ENCODE measurements around the gene CDKAL1.
"Not testable (repeated sequence)": the region's sequence is repeated elsewhere in the genome, so short reads cannot be mapped to it uniquely, and the experiment has no call there.

GRCh38 chr6:20594299-20594853 lies 60.1 kb downstream of the CDKAL1 start:
- not testable (repeated sequence) for TF ChIP-seq ARNTL (CRISPR knock-in tag; IDR thresholded peaks at IDR 0.05; ENCODE audit: borderline replicate concordance, low read depth); BACH2 (CRISPR knock-in tag; IDR thresholded peaks at IDR 0.05; ENCODE audit: borderline replicate concordance); ZNF565 (CRISPR knock-in tag; conservative IDR thresholded peaks at IDR 0.05; ENCODE audit: low read depth); ZFP3 (CRISPR knock-in tag; IDR thresholded peaks at IDR 0.05); CREB5 (CRISPR knock-in tag; IDR thresholded peaks at IDR 0.05; ENCODE audit: low read depth); ESRRG (CRISPR knock-in tag; IDR thresholded peaks at IDR 0.05); TCF4 (CRISPR knock-in tag; IDR thresholded peaks at IDR 0.05; ENCODE audit: borderline replicate concordance); ZNF8 (CRISPR knock-in tag; IDR thresholded peaks at IDR 0.05); PATZ1 (CRISPR knock-in tag; IDR thresholded peaks at IDR 0.05; ENCODE audit: borderline replicate concordance); ZFP30 (CRISPR knock-in tag; IDR thresholded peaks at IDR 0.05); TSHZ2 (CRISPR knock-in tag; IDR thresholded peaks at IDR 0.05)

Measured in SK-N-SH treated with all-trans-retinoic acid at 6 μM for 48 hours (cell line).